ENCODE data around the gene RHOJ.

GRCh38 chr14:63301891-63302534 lies 97.8 kb downstream of the RHOJ start:
- TF ChIP-seq CTCF (conservative IDR thresholded peaks at IDR 0.05; ENCODE audit: low read depth, low read length), result no peak
- no peak for TF ChIP-seq CEBPB (IDR thresholded peaks at IDR 0.05; ENCODE audit: low read depth, low read length)
- TF ChIP-seq RAD21 (IDR thresholded peaks at IDR 0.05; ENCODE audit: low read length), result no peak
- no peak for TF ChIP-seq POLR2A (IDR thresholded peaks at IDR 0.05; ENCODE audit: low read depth, low read length)
- no peak for TF ChIP-seq RFX5 (IDR thresholded peaks at IDR 0.05; ENCODE audit: low read depth, low read length)
- no peak for TF ChIP-seq FOS (IDR thresholded peaks at IDR 0.05; ENCODE audit: low read depth, low read length)
- no peak for TF ChIP-seq MAZ (IDR thresholded peaks at IDR 0.05; ENCODE audit: borderline replicate concordance, low read depth, low read length)
- no peak for TF ChIP-seq NFE2L2 (IDR thresholded peaks at IDR 0.05; ENCODE audit: low read depth, low read length)

Measured in IMR-90 (cell line).